ENCODE measurements around the gene CRTC1. TPM values are rescaled to one million over a fixed set of nuclear protein-coding genes. Genes with fewer than 3 reads are reported as not detected.
A peak's percentile ranks its signal among the peaks of the same experiment; 100 is the strongest.

Gene CRTC1
- total RNA-seq, 1 experiment from 2014 or later = 19.0 TPM

DNA sequence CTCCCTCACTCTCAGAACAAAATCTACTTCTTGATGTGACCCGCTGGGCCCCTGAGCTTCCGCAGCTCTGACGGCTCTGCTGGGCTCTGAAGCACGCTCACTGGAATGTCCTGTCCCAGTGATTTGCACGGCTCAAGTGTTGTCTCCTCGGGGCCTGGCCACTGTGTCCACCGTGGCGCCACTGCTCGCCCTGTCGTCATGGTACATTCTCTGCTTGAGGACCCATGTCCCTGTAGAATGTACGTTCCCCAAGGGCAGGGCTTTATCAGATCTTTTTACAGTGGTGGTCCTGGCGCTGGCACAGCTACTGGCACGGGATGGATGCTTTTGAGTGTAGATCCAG is 34.5 kb upstream of the CRTC1 start:
- no peak overlapping the region for H3K14ac ChIP-seq (ENCODE audit: insufficient read depth, low read length)
- no peaks in the 10 kb centered on the region; the same call in 1 of the 2 replicates for H3K4me1 ChIP-seq (ENCODE audit: insufficient read depth, low read length)
- H4K8ac ChIP-seq (replicated peaks; ENCODE audit: insufficient read length, low read depth, low read length) = no peak overlapping the region
- H2AFZ ChIP-seq (ENCODE audit: low read length) = no peak overlapping the region
- H3K23me2 ChIP-seq (ENCODE audit: insufficient read length, low read depth, low read length, poor library complexity, severe bottlenecking) = no peaks in the 10 kb centered on the region
- H3K27me3 ChIP-seq (ENCODE audit: insufficient read depth, low read length) = no peaks in the 10 kb centered on the region
- H3K4me3 Mint-ChIP-seq = no peak overlapping the region
- H3K18ac ChIP-seq (ENCODE audit: insufficient read length, low read depth, low read length) = no peak overlapping the region
- no peak overlapping the region for H3K56ac ChIP-seq (ENCODE audit: insufficient read length, low read depth, low read length)
- H4K20me1 ChIP-seq (ENCODE audit: control insufficient read depth, insufficient read depth, insufficient read length) = no peaks in the 10 kb centered on the region
- peaks cover 39 to 54% of the 10 kb centered on the region in 2 experiments for H3K4me1 Mint-ChIP-seq
- TF ChIP-seq, protein P1, sequence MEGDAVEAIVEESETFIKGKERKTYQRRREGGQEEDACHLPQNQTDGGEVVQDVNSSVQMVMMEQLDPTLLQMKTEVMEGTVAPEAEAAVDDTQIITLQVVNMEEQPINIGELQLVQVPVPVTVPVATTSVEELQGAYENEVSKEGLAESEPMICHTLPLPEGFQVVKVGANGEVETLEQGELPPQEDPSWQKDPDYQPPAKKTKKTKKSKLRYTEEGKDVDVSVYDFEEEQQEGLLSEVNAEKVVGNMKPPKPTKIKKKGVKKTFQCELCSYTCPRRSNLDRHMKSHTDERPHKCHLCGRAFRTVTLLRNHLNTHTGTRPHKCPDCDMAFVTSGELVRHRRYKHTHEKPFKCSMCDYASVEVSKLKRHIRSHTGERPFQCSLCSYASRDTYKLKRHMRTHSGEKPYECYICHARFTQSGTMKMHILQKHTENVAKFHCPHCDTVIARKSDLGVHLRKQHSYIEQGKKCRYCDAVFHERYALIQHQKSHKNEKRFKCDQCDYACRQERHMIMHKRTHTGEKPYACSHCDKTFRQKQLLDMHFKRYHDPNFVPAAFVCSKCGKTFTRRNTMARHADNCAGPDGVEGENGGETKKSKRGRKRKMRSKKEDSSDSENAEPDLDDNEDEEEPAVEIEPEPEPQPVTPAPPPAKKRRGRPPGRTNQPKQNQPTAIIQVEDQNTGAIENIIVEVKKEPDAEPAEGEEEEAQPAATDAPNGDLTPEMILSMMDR (conservative IDR thresholded peaks at IDR 0.05) = no peak
- H3K4me2 ChIP-seq (ENCODE audit: insufficient read depth, insufficient read length, low read length) = no peak overlapping the region
- no peak overlapping the region for H3T11ph ChIP-seq (ENCODE audit: low read length)
- no peak overlapping the region for H2BK12ac ChIP-seq (ENCODE audit: insufficient read length, low read depth, low read length)
- no peak overlapping the region for H2BK5ac ChIP-seq (ENCODE audit: insufficient read length, low read length)
- no peak overlapping the region for H4K5ac ChIP-seq (ENCODE audit: insufficient read length, low read depth, low read length)
- no peaks in the 10 kb centered on the region for H3K9me3 ChIP-seq (ENCODE audit: control insufficient read depth, low read depth, low read length)
- H2BK15ac ChIP-seq (ENCODE audit: low read depth, low read length) = no peak overlapping the region
- no peak overlapping the region for H3K23ac ChIP-seq (ENCODE audit: insufficient read length, low read depth, low read length)
- H3K79me1 ChIP-seq (ENCODE audit: insufficient read depth, low read depth, low read length, poor library complexity, severe bottlenecking) = no peaks in the 10 kb centered on the region
- H3K27me3 Mint-ChIP-seq (ENCODE audit: low read depth) = peaks cover 2% of the 10 kb centered on the region
- H2BK120ac ChIP-seq (ENCODE audit: low read depth, low read length, poor library complexity, severe bottlenecking) = no peak overlapping the region
- H3K36me3 Mint-ChIP-seq (ENCODE audit: insufficient read depth in 1 of 3, low read depth in 3 of 3) = peaks cover 0 to 2% (median 2%) of the 10 kb centered on the region in 3 experiments; a peak in 1 of 7 replicates
- no CpG with 5 or more reads among the region's 13 CpGs for WGBS (ENCODE audit: extremely low coverage, insufficient read length, low lambda C conversion rate)
- no peak for DNase-seq
- H3K9me3 Mint-ChIP-seq = no peaks in the 10 kb centered on the region
- H3K79me2 ChIP-seq (ENCODE audit: insufficient read depth, low read length) = no peaks in the 10 kb centered on the region
- peak overlapping the region; percentile 44 to 76 (median 48); a peak in 3 of 7 replicates for H3K27ac Mint-ChIP-seq
- no peak overlapping the region for H2BK20ac ChIP-seq (ENCODE audit: low read depth, low read length, poor library complexity, severe bottlenecking)
- H2AK5ac ChIP-seq (ENCODE audit: insufficient read length, low read length) = no peak overlapping the region
- H3K4ac ChIP-seq (ENCODE audit: low read depth, low read length) = no peak overlapping the region
- H3K27ac ChIP-seq (ENCODE audit: insufficient read length, low read depth, low read length) = no peak overlapping the region
- no peak overlapping the region for H4K91ac ChIP-seq (ENCODE audit: insufficient read length, low read depth, low read length)
- H3K9ac ChIP-seq (ENCODE audit: extremely low read depth, insufficient read length, low read length) = no peak overlapping the region

Data from H9 (cell line).